Measurements from ENCODE around the gene PODXL.

The PODXL gene

GRCh38 chr7:131556053-131556908, at the start of gene PODXL:
PODXL (minus strand) TSS chr7:131556628; CDS start chr7:131556359, 269 bp downstream.
- peak; percentile 78 for DNase-seq

- DNase-seq = no peak
Observed at GRCh38 chr7:131605280-131605878, 49.0 kb upstream of the PODXL start.

GRCh38 chr7:131604841-131605279, 48.4 kb upstream of the PODXL start:
- DNase-seq = no peak

- no peak for DNase-seq
Observed at GRCh38 chr7:131603932-131604331, 47.5 kb upstream of the PODXL start.

GRCh38 chr7:131602994-131603372, 46.6 kb upstream of the PODXL start:
- no peak for DNase-seq

- no peak for DNase-seq
Observed at GRCh38 chr7:131602304-131602993, 46.0 kb upstream of the PODXL start.

- DNase-seq = no peak
Observed at GRCh38 chr7:131600085-131600881, 43.9 kb upstream of the PODXL start.

- DNase-seq = no peak
Observed at GRCh38 chr7:131596785-131597184, 40.4 kb upstream of the PODXL start.

- no peak for DNase-seq
Observed at GRCh38 chr7:131595699-131596098, 39.3 kb upstream of the PODXL start.

- no peak for DNase-seq
Observed at GRCh38 chr7:131591687-131592319, 35.4 kb upstream of the PODXL start.

GRCh38 chr7:131587315-131587923, 31.0 kb upstream of the PODXL start:
- DNase-seq = no peak

- no peak for DNase-seq
Observed at GRCh38 chr7:131586759-131587158, 30.3 kb upstream of the PODXL start.

GRCh38 chr7:131586259-131586658, 29.8 kb upstream of the PODXL start:
- peak; percentile 79 for DNase-seq

- no peak for DNase-seq
Observed at GRCh38 chr7:131583430-131583829, 27.0 kb upstream of the PODXL start.

- no peak for DNase-seq
Observed at GRCh38 chr7:131581241-131582051, 25.0 kb upstream of the PODXL start.

- peak; percentile 45 for DNase-seq
Observed at GRCh38 chr7:131578602-131579001, 22.2 kb upstream of the PODXL start.

GRCh38 chr7:131574741-131575140, 18.3 kb upstream of the PODXL start:
- DNase-seq = no peak

- DNase-seq = no peak
Observed at GRCh38 chr7:131570401-131570800, 14.0 kb upstream of the PODXL start.

GRCh38 chr7:131568970-131569369, 12.5 kb upstream of the PODXL start:
- DNase-seq = no peak

- no peak for DNase-seq
Observed at GRCh38 chr7:131568510-131568909, 12.1 kb upstream of the PODXL start.

- no peak for DNase-seq
Observed at GRCh38 chr7:131564640-131565039, 8.2 kb upstream of the PODXL start.

Data from NCI-H82 (cell line).